ENCODE data around the gene RIMS4. TPM values are rescaled to one million over a fixed set of nuclear protein-coding genes. Genes with fewer than 3 reads are reported as not detected.

RIMS4 gene
- total RNA-seq, 1 donor from 2014 or later, result not detected

GRCh38 chr20:44723391-44723790 is 87.0 kb downstream of the RIMS4 start:
- Histone ChIP-seq H3K36me3 (ENCODE audit: control insufficient read depth, insufficient read depth, low read length) (no peaks in the 10 kb centered on the region), H3K4me3 (ENCODE audit: low read depth, low read length) (no peak overlapping the region), H3K27me3 (ENCODE audit: control insufficient read depth, insufficient read depth, low read length) (no peaks in the 10 kb centered on the region)
- DNase-seq (ENCODE audit: low read depth), result no peak
- TF ChIP-seq CTCF (IDR thresholded peaks at IDR 0.05; ENCODE audit: insufficient read depth, low read length, poor library complexity, severe bottlenecking), result no peak

- Histone ChIP-seq H3K4me3 (ENCODE audit: low read depth, low read length) (no peak overlapping the region), H3K27me3 (ENCODE audit: control insufficient read depth, insufficient read depth, low read length) (no peaks in the 10 kb centered on the region), H3K36me3 (ENCODE audit: control insufficient read depth, insufficient read depth, low read length) (no peaks in the 10 kb centered on the region)
- no peak for DNase-seq (ENCODE audit: low read depth)
- no peak for TF ChIP-seq CTCF (IDR thresholded peaks at IDR 0.05; ENCODE audit: insufficient read depth, low read length, poor library complexity, severe bottlenecking)
These were observed 87.4 kb downstream of the RIMS4 start for GRCh38 chr20:44722990-44723389.

GRCh38 chr20:44721785-44722054 is 88.6 kb downstream of the RIMS4 start:
- no peak overlapping the region for H3K4me3 ChIP-seq (ENCODE audit: low read depth, low read length)
- no peaks in the 10 kb centered on the region for H3K27me3 ChIP-seq (ENCODE audit: control insufficient read depth, insufficient read depth, low read length)
- H3K36me3 ChIP-seq (ENCODE audit: control insufficient read depth, insufficient read depth, low read length), result no peaks in the 10 kb centered on the region
- DNase-seq (ENCODE audit: low read depth), result no peak
- no peak for TF ChIP-seq CTCF (IDR thresholded peaks at IDR 0.05; ENCODE audit: insufficient read depth, low read length, poor library complexity, severe bottlenecking)

GRCh38 chr20:44720997-44721784 is 89.2 kb downstream of the RIMS4 start:
- H3K4me3 ChIP-seq (ENCODE audit: low read depth, low read length), result no peak overlapping the region
- H3K36me3 ChIP-seq (ENCODE audit: control insufficient read depth, insufficient read depth, low read length), result no peaks in the 10 kb centered on the region
- TF ChIP-seq CTCF (IDR thresholded peaks at IDR 0.05; ENCODE audit: insufficient read depth, low read length, poor library complexity, severe bottlenecking), result no peak
- no peaks in the 10 kb centered on the region for H3K27me3 ChIP-seq (ENCODE audit: control insufficient read depth, insufficient read depth, low read length)
- no peak for DNase-seq (ENCODE audit: low read depth)

GRCh38 chr20:44720621-44720996 is 89.7 kb downstream of the RIMS4 start:
- no peak for DNase-seq (ENCODE audit: low read depth)
- Histone ChIP-seq H3K27me3 (ENCODE audit: control insufficient read depth, insufficient read depth, low read length) (no peaks in the 10 kb centered on the region), H3K4me3 (ENCODE audit: low read depth, low read length) (no peak overlapping the region), H3K36me3 (ENCODE audit: control insufficient read depth, insufficient read depth, low read length) (no peaks in the 10 kb centered on the region)
- TF ChIP-seq CTCF (IDR thresholded peaks at IDR 0.05; ENCODE audit: insufficient read depth, low read length, poor library complexity, severe bottlenecking), result no peak

- H3K36me3 ChIP-seq (ENCODE audit: control insufficient read depth, insufficient read depth, low read length), result no peaks in the 10 kb centered on the region
- H3K4me3 ChIP-seq (ENCODE audit: low read depth, low read length), result no peak overlapping the region
- DNase-seq (ENCODE audit: low read depth), result no peak
- TF ChIP-seq CTCF (IDR thresholded peaks at IDR 0.05; ENCODE audit: insufficient read depth, low read length, poor library complexity, severe bottlenecking), result no peak
- H3K27me3 ChIP-seq (ENCODE audit: control insufficient read depth, insufficient read depth, low read length), result no peaks in the 10 kb centered on the region
These were observed 90.5 kb downstream of the RIMS4 start for GRCh38 chr20:44719841-44720240.

All from kidney epithelial cell (primary cell).